ENCODE measurements around the gene HPSE2.

GRCh38 chr10:98411166-98411565 is 824.5 kb downstream of the HPSE2 start:
- TF ChIP-seq POLR2A (IDR thresholded peaks at IDR 0.05) (no peak), CTCF (IDR thresholded peaks at IDR 0.05) (no peak)
